ENCODE data around the gene RASGRF1.

RASGRF1 gene

DNA sequence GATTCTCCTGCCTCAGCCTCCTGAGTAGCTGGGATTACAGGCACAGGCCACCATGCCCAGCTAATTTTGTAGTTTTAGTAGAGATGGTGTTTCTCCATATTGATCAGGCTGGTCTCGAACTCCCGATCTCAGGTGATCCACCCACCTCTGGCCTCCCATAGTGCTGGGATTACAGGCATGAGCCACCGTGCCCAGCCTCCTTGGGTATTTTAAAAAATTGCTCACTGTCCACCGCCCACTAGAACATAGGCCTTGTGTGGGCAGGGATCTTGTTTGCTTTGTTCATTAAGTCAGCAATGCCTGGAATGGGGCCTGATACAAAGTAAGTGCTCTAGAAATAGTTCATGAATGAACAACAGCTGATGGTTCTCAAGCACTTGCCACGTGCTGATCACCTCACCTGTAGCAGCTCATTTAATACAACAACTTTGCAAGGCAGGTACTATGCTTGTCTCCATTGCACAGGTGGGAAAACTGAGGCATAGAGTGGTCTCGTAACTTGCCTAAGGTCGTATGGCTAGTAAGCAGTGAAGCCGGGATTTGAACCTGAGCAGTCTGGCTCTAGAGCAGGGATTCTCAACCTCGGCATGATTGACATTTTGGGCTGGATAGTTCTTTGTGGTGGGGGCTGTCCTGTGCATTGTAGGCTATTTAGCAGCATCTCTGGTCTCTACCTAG lies 133.0 kb downstream of the RASGRF1 start:
- DNase-seq (ENCODE audit: low read depth), result no peak

DNA sequence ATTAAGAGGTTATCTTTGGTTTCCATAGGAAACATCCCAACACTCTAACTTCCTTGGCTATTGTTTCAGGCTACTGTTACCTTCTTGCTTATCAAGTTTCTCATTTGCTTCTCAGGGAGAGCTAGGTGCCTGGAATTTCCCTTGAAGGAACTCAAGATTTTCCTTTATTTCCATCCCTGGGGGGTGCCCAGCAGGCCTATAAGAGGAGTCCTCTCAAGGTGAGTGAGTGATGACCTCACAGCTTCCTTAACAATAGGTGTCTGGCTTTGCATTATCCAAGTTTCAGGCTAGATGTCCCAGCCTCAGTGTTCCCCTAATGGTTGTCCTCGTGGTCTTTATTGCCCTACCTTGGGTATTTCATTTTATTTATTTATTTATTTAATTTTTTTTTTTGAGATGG lies 133.6 kb downstream of the RASGRF1 start:
- DNase-seq (ENCODE audit: low read depth), result no peak

DNA sequence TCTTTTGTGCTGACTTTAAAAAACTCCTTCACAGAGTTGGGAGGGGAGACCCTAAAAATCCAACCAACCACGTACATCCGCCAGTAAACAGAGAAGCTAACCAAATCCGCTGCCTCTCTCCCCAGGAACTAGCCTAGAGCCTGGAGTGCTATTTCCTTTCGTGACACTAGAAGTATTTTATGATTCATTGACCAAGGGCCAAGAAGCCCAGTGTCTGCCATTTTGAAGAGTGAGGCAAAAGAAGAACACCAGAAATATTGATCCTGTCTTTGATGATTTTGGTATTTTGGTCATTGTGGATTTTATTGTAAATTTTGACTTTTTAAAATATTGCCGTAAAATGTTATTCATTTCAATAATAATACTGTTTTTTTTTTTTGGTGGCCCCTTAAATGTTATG lies 135.2 kb downstream of the RASGRF1 start:
- DNase-seq (ENCODE audit: low read depth), result no peak

DNA sequence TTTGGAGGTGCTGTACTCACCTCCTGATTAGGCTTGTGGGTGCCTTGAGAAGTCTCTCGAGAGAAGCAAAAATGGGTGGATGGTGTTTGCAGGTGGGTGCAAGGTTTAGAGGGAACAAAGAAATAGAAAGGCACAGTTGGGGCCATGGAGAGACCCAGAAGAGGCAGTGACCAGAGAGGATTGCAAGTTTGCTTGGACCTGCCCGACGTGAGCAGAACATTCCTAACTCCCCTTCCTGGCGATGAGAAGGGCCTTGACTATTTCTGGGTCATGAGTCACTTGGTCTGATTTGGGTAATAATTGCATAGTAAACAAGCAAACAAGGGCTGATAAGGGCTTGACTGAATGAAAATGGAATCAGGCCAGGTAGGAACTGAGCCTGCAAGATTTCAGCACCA lies 138.7 kb downstream of the RASGRF1 start:
- DNase-seq (ENCODE audit: low read depth), result no peak

DNA sequence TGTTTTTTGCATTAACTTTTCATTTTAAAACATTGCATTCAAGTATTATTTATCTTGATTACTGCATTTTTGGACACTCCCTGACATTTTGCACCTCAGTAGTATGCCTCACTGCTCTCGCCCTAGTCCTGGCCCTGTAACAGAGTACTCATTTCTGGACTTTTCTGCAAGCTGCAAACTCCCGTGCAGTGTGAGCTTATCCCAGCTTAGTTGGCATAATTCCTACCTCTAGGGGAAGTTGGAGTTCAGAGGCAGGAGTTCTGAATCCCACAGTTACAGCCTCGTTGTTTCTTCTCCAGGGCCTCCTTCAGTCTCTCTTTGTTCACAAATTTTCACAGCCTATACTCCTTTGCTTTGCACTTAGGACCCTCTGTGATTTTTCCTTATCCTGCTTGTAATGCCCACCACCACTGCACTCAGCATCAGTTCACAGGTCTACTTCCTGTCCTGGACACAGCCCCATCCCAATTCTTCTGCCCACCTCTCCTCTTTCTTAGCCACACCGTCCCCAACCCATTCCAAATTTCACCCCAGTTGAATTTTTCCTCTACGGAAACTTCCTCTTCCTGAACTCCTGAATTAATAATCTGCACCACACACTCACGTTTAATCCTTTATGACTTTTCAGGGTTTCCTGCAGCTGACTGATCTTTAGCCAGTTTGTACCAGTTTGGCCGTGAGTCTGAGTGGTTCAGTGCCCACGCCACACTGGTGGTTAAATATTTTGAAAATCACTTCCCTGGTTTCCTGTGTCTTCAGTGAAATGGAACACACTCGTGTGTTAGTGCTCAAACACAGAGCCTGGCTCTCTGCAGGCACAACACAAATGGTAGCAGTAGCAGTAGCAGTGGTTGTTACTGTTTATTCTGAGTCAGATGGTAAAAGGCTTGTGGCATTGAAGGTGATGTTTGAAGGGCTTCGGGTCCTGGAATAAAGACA lies 139.4 kb downstream of the RASGRF1 start:
- DNase-seq (ENCODE audit: low read depth), result no peak

DNA sequence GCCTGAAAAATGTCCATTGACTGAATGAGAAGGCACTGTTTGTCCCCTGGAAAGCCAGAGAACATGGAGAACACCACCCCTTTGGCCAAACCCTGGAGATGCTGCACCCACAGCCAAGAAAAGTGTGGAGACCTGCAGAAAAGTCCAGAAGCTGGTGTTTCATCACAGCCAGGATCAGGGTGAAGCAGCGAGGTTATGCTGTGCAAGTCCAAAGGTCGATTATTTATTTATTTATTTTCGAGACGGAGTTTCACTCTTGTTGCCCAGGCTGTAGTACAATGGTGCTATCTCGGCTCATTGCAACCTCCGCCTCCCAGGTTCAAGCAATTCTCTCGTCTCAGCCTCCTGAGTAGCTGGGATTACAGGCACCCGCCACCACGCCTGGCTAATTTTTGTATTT lies 140.2 kb downstream of the RASGRF1 start:
- DNase-seq (ENCODE audit: low read depth), result no peak

DNA sequence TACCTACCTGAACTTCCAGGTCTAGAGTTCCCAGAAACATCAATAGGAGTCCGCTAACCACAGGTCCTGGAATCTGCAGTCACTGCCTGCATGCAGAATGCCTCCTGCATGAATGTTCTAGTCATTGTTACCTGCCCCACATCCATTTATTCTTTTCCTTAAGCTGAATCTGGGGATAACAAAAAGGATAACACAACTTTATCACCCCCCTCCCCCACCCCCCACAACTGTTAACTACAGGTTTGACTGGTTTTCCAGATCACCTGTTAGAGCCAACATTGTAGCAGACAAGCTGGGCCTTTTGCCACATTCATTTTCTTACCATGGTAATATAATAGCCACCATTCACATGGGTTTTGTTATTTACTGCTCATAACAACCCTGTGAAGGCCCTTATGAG lies 141.1 kb downstream of the RASGRF1 start:
- DNase-seq (ENCODE audit: low read depth), result no peak

DNA sequence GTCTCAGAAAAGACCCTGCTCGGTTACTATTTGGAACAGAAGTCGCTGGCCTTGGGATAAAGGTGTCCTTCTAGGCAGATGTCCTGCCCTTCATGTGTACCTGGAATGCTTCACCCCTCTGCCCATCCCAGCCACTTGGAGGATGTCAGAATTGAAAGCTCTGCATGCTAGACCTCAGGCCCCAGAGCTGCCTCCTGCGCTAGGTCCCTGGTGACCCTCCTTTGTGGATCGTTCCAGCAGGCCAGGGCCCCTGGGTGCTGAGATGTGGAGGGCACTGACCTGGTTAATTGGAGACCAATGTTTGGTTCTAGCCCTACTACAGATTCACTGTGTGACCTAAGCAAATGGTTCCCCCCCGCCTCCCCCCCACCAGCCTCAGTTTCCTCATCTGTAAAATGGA lies 143.1 kb downstream of the RASGRF1 start:
- no peak for DNase-seq (ENCODE audit: low read depth)

DNA sequence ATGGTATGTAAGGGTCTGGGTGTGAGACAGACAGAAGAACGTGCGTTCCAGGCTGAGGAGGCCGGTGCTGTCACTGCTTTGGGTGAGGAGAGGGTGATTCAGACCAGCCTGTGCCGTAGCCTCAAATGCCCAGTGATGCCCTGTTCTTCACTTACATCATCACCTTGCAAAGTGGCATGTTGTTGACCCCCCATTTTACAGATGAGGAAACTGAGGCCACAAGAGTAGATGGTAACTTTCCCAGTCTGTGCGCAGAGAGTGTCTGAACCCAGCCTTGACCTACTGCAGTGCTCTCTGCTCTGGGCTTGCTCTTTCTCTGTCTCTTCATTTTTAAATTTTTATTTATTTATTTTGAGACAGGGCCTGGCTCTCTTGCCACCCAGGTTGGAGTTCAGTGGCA lies 144.1 kb downstream of the RASGRF1 start:
- no peak for DNase-seq (ENCODE audit: low read depth)

DNA sequence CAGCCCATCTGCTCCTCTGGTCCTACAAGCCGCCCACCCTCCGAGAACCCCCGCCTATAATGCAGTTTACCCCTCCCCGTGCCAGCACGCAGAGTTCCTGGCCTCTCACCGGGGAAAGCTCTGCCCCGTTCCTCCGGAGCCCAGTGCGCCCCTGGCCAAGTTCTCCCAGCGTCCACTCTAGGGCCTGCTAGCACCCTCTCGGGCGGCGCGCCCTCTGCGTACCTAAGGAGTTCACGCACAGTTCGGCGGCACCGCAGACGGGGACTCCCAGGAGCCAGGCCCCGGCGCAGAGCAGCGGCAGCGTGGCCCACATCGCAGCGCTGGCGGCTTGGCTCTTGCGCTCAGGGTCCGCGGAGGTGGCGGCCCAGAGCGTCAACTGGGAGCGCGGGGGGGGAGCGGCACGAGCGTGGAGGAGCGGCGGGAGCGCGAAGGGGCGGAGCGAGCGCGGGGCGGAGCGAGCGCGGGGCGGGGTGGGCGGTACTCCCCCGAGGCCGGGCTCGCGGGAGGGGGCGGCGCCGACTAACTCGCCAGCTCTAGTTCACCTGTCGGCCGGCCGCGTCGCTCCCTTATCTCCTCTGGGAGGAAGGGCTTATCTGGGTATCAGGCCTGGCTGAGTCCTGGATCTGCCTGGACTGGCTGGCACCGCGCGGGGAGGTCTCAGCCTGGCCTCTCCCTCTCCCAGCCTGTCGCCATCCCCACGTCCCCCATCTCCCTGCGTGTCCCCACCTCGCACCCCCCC lies 145.7 kb downstream of the RASGRF1 start, which contains the start of gene CTSH:
Gene CTSH, minus strand, starts transcription at position 378 of the 739 bp plus-strand sequence. Its CDS starts 65 bp downstream, at position 313.
- no peak for DNase-seq (ENCODE audit: low read depth)

DNA sequence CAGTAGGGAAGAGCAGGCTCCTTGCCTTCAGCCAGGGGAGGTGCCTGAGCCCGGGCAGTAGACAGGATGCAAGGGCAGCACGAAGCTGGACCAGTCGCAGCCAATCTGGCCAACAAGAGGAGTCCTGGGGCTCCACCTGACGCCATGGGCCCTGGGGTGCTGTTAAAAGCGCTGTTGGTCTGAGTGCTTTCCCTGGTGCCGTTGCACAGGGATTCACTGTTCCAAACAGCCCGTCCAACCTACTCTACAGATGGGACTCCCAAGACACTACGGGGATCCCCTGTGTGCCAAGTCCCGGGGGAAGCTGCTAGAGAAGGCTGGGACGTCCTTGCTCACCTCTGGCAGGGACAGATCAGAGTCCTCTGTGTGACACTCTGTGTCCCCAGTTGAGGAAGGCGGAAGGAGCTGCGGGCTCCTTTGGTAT lies 146.4 kb downstream of the RASGRF1 start:
- DNase-seq (ENCODE audit: low read depth), result no peak

DNA sequence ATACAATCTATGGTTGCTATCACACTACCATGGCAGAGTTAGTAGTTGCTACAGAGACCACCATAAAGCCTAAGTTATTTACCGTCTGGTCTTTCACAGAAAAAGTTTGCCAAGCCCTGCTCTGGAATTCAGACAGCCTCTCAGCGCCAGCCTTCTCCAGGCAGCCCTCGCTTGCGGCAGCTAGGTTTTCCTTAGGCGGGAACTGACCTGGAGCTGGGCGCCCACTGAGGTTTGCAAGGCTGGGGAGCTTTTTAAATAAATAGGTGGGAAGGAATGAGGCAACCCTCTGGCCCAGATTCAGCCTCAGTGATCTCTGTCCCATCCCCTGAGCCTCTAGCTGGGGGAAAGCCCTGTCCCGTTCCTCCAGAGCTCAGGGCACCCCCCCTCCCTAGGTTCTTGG lies 146.9 kb downstream of the RASGRF1 start:
- no peak for DNase-seq (ENCODE audit: low read depth)

DNA sequence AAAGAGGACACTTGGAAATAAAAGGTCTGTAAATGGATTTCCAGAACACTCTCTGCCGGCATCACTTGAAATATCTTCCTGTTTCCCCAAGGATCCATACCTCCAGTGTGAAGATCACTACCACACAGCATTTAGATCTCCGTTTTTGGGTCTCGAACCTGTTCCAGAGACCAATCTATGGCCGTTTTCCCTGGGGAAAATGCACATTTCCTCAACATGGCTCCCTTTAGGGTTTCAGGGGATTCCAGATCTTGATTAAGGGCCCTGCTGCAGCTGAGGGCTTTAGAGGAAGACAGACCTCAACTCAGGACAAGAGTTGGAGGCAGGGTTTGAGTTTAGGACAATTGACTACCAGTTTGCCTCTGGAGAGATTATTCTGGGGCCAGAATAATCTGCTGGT lies 147.8 kb downstream of the RASGRF1 start:
- no peak for DNase-seq (ENCODE audit: low read depth)

DNA sequence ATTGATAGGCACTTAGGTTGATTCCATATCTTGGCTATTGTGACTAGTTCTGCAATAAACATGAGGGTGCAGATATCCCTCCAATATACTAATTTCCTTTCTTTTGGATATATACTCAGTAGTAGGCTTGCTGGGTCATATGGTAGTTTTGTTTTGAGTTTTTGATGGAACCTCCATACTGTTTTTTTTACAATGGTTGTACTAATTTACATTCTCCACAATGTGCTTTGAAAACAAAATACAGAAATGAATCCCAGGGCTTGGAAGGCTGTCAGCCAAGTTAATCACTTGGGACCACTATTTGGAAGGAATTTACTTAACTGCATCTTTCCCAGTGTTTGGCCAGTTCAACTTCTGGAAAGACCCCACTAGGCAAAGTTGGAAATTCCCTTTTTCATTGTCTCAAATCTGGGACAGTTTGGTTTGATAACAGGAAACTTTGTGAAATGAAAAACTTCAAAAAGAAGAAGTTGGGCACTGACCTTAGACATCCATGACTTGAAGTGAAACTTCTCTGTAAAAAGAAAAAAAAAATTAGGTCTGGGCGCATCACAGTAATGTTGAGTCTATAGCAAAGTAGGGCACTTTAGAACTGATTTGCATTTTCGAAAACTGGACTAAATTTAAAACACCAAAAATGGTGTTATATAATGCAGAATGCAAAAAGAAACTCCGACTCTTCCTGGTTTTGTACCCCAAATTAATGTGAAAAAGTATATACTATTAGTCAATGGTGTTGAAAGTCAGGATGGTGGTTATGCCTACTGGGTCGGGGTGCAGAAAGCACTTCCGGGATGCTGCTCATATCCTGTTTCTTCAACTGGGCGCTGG lies 151.7 kb downstream of the RASGRF1 start:
- DNase-seq (ENCODE audit: low read depth), result no peak

DNA sequence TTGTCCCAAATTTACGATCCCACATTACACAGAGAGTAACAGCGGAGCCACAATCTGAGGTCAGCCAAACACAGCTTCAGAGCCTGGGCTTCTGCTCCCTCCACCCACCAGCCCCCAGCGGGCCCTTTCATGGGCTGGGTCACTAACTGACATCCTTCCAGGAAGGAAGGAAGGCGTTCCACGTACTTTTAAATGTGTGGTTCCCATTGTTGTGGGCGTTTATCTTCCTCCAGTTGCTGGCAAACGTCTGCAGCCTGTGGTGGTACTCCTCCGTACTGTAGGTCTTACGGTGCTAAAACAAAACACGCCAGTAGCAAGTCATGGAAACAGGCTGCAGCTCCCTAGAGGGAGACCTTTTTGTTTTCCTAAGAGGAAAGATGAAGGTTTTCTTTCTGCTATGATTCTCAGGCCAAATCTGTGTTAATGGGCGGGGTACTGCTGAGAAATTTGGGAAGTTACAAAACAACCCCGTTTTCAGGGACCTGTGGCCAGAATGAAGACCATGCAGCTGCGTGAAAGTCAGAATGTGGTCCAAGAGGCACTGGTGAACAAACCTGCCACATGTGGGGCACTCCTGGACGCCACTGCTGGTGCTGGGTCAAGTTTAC lies 153.3 kb downstream of the RASGRF1 start:
- DNase-seq (ENCODE audit: low read depth), result no peak

DNA sequence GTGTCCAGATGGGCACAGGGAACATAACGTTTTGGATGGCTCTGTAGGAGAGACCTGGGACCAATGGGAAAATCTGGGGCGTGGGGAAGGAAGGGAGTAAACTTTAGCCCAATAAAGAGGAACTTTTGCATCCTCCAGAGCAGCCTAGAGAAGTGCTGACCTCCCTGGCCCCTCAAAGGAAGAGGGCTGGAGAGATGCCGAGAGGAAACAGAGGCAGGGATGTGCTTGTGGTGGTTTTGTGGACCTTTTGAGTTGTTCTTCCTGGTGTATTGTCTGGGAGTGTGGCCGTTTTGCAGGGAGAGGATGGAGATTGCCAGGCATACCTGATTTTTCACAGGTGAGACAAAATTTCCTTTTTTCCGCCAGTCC lies 155.9 kb downstream of the RASGRF1 start:
- DNase-seq (ENCODE audit: low read depth), result no peak

DNA sequence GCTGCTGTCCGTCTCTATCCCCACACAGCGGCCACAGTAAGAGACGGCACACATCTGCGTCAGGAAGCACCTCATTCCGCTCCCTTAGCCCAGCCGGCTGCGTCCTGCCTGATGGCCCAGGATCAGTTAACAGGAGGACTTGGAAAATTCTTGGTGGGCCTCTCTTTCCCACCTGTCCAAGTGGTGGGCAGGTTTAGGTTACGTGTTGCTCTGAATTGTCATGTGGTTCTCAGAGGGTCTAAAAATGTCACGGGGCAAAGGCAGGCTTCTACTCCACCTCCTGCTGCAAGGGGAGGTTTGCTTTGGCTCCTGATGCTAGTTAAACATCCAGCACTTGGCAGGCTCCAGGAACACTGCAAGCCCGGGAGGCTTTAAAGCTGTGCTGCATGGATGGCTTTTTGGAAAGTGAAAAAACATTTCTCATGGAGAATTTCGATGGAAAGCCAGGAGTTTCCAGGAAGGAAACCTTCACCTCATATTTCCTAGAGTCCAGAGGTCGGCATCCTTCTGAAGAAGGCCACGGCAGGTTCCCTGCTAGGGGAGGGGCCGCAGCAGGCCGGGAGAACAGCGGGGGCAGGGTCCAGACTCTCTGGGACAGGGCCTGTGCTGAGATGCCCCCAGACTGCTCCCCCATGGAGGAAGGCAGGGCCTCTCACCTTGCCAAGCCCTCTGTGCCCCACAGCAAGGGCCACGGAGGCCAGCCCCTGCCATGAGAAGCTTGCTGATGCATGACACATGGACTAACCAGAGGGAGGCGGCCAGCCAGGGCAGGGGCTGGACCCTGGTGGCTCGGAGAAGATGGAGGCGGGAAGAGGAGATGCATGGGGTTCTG lies 156.5 kb downstream of the RASGRF1 start:
- no peak for DNase-seq (ENCODE audit: low read depth)

DNA sequence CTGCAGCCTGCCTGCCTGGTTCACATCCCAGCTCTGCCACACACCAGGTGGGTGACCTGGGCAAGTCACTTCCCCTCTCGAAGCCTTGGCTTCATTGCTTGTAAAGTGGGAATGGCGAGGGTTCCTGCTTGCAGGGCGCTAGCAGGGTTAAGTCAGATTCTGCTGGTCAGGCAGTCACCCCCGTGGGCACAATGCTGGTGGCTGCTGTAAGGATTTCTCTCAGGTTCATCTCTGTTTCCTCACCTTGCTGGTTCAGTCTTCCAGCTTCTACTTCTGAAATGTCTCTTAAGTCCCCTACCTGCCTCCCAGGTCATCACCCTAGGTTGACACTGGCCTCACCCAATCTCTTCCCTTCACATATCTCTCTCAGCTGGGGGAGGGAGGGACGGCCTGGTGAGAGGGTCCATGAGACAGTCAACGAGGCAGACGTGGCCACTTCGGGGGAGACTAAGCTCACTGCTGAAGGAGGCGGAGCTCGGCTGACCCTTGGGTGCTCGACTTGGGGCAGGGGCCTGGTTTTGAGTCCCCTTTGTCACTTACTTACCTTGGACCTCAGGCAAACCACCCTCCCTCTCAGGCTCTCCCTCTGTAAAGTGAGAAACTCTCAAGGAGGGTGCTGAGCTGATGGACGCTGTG lies 157.3 kb downstream of the RASGRF1 start:
- DNase-seq (ENCODE audit: low read depth), result no peak

DNA sequence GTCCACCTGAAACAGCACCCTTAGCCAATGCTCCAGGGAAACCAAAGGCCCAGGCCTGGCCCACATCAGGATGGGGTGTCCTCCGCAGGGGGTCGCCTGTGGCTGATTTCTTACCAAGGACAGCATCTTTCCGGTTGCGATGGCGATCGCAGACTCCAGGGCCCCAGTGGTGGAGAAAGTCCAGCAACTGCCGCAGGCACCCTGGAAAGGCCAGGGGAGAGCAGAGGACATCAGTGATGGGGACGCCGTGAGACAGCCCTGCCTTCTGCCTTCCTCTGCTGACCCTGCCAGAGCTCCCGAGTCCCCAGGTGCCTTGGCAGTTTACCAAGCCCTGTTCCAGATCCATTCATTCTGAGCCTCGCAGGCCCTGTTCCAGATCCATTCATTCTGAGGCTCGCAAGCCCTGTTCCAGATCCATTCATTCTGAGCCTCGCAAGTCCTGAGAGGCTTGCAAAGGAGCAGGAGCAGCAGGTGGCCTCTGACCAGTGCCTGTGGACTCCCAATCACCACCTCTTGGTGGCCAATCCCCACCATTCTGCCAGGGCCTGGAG lies 158.2 kb downstream of the RASGRF1 start:
- DNase-seq (ENCODE audit: low read depth), result no peak
